Tongue (tissue), 2 donors: ENCODE measurements around the gene FBXW4. TPM values are rescaled to one million over a fixed set of nuclear protein-coding genes. Genes with fewer than 3 reads are reported as not detected.
"Not testable (repeated sequence)": the region's sequence is repeated elsewhere in the genome, so short reads cannot be mapped to it uniquely, and the experiment has no call there.

Source experiments
- DNase-seq: peaks from one replicate; pipeline ENCODE4 v3.0.0-alpha.2; 2015
- total RNA-seq: library from RNA; depleted of rRNA; stranded (reverse); fragments of >200 nt; gene quantifications from one replicate; pipeline ENCODE4 v1.2.3, GENCODE V29; 2014

Gene FBXW4
- total RNA-seq, 1 donor from 2014 or later: 71.1 TPM

GRCh38 chr10:101617102-101617823, 77.7 kb downstream of the FBXW4 start:
- DNase-seq: no peak

GRCh38 chr10:101616415-101617101, 78.4 kb downstream of the FBXW4 start:
- DNase-seq: no peak

DNA sequence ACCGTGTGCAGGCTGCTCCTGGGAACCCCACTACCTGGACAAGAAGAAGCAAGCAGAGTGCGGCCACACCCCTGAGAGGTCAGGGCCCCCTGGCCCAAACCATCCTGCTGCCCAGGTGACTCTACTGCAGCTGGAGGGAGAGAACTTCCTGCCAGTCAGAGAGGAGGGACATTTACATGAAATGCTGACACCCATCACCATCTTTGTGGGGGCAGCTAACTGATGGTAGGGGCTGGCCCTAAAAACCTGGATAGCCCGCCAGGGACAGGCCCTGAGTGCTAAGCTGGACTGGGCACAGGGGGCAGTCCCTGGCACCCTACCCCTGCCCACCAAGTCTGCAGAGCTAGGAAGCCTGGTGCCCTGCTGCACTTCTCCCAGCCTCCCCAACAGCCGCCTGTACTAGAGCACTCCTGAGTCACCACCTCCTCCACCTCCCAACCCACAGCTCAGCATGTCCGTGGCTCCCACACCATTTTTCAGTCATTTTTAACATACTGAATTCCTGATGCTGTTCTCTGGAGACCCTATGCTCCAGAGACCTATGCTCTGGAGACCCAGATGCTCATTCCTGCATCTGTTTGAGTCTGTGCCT, 79.3 kb downstream of the FBXW4 start:
- DNase-seq: no peak

DNA sequence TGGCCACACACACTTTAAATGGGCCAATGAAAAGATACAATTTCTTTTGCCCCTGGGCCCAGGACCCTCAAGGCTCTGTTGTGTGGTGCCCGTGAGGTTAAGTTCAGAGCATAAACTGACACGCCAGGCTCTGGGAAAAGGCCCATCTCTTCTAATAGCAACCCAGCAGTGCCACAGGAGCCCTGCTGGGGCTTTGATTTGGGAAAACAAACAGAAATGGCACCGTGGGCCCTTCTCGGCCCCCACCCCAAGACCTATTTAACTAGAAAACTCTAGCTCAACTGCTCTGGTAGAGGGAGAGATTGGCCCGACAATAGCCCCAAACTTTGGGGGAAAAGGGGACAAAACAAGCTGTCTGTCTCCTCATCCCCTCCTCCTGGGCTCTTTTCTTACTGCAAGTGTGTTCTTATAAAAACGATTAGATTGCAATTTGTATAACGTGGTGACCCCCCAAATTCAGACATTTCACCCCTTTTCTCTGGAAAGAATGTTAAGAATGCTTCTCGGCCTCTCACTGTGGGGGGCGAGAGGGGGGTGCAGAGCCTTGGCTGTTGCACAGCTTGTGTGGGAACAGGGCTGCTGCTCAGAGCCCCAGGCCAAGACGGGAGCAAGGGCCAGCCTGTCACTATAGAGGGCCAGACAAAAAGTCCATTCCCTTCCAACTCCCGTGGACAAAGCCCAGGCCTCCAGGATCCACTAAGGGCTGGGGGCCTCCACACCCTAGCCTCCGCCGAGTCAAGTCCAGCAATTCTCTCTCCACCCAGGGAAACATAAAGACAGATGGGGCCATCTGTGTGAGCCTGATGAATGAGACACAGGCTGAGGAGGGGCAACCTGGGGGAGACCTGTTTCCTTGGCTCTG, 80.1 kb downstream of the FBXW4 start:
- no peak for DNase-seq

DNA sequence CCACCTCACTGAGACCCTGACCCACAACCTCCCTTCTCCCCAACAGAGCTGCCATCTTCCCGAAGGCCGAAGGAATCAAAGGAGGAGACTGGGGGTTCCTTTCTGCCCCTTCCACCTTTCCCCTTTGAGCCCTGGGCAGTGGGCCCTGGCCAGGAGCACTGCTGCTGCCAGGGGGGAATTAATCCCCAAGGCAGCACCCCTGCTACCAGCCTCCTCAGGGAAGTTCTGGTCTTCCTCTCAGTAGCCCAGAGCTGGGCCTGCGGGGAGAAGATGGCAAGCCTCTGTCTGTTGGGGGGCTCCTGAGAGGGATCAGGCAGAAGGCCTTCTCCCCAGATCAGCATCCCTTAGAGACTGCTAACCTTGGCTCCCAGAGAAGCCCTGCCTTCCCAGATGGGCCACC, 81.3 kb downstream of the FBXW4 start:
- DNase-seq: no peak

DNA sequence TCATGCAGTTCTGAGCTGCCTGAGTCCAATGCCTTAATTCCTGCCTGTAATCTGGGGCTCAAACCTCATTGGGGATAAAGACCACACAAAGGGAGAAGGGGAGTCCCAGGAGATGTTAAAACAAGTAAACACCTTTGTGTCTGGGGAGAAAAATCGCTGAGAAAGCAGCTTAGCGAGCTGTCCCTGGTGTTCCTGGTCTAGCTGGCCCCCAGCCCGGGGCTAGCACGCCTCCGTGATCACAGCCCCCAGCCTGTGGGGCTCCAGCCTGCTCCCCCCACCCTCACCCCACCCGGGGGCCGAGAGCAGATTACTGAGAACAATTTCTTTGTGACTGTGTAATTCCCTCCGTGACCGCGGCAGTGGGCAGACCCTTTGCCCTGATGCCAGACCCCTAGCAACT, 82.1 kb downstream of the FBXW4 start:
- no peak for DNase-seq

- no peak for DNase-seq
Observed at GRCh38 chr10:101612086-101612485, 82.9 kb downstream of the FBXW4 start.

- DNase-seq: no peak
Observed at GRCh38 chr10:101611096-101611905, 83.7 kb downstream of the FBXW4 start.

DNA sequence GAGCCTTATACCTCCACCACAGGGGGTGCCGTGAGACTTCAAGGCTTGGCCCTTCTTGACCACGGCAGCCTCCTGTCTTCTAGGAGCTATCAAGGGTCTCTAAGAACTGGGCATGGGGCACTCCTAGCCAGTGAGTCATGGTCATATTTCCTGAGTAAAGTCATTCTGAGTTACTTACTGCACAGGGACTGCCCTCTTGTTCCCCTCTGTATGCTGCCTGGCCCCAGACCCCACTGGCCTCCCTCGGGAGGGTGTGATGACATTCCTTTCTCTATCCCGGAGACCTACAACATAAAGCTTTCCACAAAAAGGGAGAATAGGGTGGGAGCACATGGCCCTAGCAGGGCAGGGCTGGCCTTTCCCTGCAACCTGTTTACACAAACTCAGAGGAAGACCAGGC, 85.5 kb downstream of the FBXW4 start:
- no peak for DNase-seq

DNA sequence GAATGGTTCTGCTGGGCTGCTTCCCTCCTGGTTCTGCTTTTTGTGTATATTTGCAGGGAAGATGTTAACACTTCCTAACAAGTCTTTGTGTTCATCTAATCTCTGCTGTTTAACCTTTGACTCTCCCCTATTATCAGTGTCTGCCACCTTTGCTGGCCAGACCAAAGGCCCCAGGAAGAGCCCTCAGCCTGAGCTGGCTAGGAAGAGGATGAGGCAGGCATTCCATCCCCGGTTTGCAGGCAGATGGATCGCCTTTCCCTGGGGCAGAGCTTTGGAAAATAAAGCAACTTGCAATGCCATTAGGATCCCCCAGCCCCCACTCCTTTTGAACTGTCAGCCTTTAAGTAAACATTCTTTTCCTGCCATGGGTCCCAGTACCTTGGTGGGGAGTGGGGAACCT, 87.8 kb downstream of the FBXW4 start:
- DNase-seq: no peak

DNA sequence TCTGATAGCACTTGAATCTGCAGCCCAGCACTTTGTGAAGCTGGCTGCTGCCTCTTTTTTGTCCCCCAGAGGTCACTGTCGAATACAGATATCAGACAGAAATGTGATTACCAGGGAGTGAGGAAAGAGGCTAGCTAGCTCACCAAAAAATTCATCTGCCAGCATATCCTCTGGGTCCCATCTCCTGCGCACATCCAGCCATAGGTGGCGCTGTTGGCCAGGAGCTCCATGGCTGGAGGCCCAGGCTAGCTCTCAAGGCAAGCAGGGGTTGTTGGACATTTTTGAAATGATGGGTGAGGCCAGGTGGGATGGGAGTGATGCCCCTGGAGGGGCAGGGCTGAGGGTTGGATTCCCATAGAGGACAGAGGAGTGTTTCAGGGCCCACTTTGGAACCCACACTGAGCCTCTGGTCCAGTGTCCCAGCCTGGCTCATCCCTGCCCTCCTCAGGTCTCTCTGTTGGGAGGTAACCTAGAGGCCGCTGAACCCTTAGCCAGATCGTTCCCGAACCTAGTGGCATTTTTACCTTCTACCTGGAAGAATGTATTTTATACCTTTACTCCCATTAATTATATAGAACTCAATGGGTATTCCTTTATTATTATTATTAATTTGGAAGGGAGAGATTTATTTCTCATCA, 92.1 kb downstream of the FBXW4 start:
- peak; percentile 86 for DNase-seq

GRCh38 chr10:101601541-101601940, 93.4 kb downstream of the FBXW4 start:
- no peak for DNase-seq

GRCh38 chr10:101597091-101597900, 97.7 kb downstream of the FBXW4 start:
- peak; percentile 13 for DNase-seq

DNA sequence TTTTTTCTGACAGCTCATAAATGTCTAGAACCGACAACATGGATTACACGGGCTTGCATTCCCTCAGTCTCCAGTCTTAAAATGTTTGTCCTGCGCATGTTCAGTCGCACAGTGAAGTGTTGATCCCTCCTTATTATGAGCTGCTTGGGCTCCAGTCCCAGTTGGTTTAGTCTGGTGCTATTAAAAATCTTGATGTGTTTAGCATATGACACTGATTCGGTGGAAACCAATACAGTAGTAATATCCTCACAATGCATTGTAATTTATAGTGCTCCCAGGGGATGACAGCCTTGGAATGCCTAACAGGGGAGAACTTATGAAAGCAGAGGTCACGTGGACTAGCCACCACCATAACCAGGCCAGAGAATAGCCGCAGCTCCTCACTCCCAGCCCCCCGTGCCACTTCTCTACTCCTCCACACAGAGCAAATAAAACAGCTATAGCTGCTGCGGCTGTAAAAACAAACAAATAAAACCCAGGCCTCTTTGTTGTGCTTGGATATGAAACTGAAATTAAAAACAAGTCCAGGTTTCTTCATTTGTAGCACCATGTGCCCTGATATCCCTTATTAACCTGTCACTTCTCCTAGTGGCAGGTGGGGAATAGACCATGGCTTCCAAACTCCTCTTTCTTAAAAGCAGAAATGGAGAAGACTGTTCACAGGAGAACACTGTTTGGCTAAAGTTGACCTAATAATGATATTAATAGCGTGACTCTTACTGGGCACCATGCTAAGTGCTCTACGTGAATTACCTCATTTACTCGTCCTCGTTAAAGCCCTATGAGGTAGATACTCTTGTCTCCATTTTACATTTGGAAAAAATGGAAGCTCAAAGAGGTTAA, 99.2 kb downstream of the FBXW4 start:
- no peak for DNase-seq

- DNase-seq: not testable (repeated sequence)
Observed at GRCh38 chr10:101593331-101593730, 101.6 kb downstream of the FBXW4 start.

DNA sequence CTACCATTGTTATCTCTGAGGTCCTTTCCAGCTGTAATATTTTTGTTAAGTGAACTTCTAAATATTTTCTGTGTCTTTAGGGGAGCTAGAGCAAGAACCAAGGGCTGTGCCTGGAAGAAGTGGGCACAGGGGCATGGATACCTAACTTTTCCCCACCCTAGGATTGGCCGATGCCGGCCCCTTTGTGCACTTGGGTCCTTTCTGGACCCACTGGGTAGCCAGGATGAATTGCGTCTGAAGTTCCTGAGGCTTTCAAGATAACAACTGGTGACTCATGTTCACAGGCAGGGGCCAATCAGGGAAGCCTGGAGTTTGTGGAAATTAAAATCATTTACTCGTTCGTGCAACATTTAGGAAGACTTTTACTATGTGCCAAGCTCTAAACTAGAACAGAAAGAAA, 106.1 kb downstream of the FBXW4 start:
- DNase-seq: no peak

- DNase-seq: peak; percentile 99
Observed at GRCh38 chr10:101587725-101588653, 107.0 kb downstream of the FBXW4 start, which contains the start of the genes DPCD and POLL. Gene DPCD, plus strand, starts transcription at chr10:101588321. Its CDS starts 16 bp downstream, at chr10:101588337. Gene POLL, minus strand, starts transcription at chr10:101588257. Its CDS starts 897 bp downstream, at chr10:101587360.

- no peak for DNase-seq
Observed at GRCh38 chr10:101585841-101586240, 109.1 kb downstream of the FBXW4 start.
